HG02798 (cell line): ENCODE measurements around the gene HTRA2.
A peak's percentile ranks its signal among the peaks of the same experiment; 100 is the strongest.
"Not testable (repeated sequence)": the region's sequence is repeated elsewhere in the genome, so short reads cannot be mapped to it uniquely, and the experiment has no call there.

ENCODE experiments used
- ATAC-seq: cut with Tn5 transposase; IDR thresholded peaks from one replicate; pipeline ENCODE4 v1.9.1; 2021; ENCODE audit warnings: mild to moderate bottlenecking; ENCODE audit not compliant: unreplicated experiment, poor library complexity

Gene HTRA2

GRCh38 chr2:74529357-74530238, at the start of gene HTRA2, which contains the start of gene AUP1:
TSS of gene HTRA2 (plus strand) at chr2:74529933. CDS start at chr2:74530007, 74 bp downstream.
TSS of gene AUP1 (minus strand) at chr2:74529706. CDS start at chr2:74529629, 77 bp downstream.
- ATAC-seq: peak; percentile 86

GRCh38 chr2:74481431-74481830, 48.3 kb upstream of the HTRA2 start:
- no peak for ATAC-seq

GRCh38 chr2:74481961-74482800, 47.6 kb upstream of the HTRA2 start:
- peak; percentile 42 for ATAC-seq

GRCh38 chr2:74482801-74483674, 46.7 kb upstream of the HTRA2 start, which contains the start of the genes CCDC142 and TTC31:
TSS of gene CCDC142 (minus strand) at chr2:74482998. CDS start at chr2:74482837, 161 bp downstream.
TSS of gene TTC31 (plus strand) at chr2:74483081. CDS start at chr2:74483096, 15 bp downstream.
- ATAC-seq: peak; percentile 93

- not testable (repeated sequence) for ATAC-seq
Measured at GRCh38 chr2:74483675-74484164, 46.0 kb upstream of the HTRA2 start.

- no peak for ATAC-seq
Measured at GRCh38 chr2:74486141-74486540, 43.6 kb upstream of the HTRA2 start.

- no peak for ATAC-seq
Measured at GRCh38 chr2:74488643-74489481, 40.9 kb upstream of the HTRA2 start.

- no peak for ATAC-seq
Measured at GRCh38 chr2:74489906-74490305, 39.8 kb upstream of the HTRA2 start.

GRCh38 chr2:74491648-74492544, 37.8 kb upstream of the HTRA2 start:
- ATAC-seq: no peak

GRCh38 chr2:74493546-74493945, 36.2 kb upstream of the HTRA2 start:
- ATAC-seq: no peak

- no peak for ATAC-seq
Measured at GRCh38 chr2:74495440-74495839, 34.3 kb upstream of the HTRA2 start.

GRCh38 chr2:74496997-74497776, 32.5 kb upstream of the HTRA2 start:
- ATAC-seq: no peak

- ATAC-seq: peak; percentile 35
Measured at GRCh38 chr2:74497777-74498499, 31.8 kb upstream of the HTRA2 start.

GRCh38 chr2:74498500-74499266, 31.1 kb upstream of the HTRA2 start:
- ATAC-seq: no peak

GRCh38 chr2:74499267-74499939, 30.3 kb upstream of the HTRA2 start, which contains the start of gene LBX2:
TSS of gene LBX2 (minus strand) at chr2:74499603. CDS start at chr2:74499537, 66 bp downstream.
- no peak for ATAC-seq
